Activated naive CD4-positive, alpha-beta T cell treated with anti-CD3 and anti-CD28 coated beads, Interleukin-2, amount 50 U/mL, for 16 hours (primary cell): ENCODE results near the gene ST6GALNAC3.
"Not testable (repeated sequence)": the region's sequence is repeated elsewhere in the genome, so short reads cannot be mapped to it uniquely, and the experiment has no call there.

ENCODE experiments used
- DNase-seq: peaks from one replicate; pipeline ENCODE4 v3.0.0-alpha.2; 2020

ST6GALNAC3 gene

DNA sequence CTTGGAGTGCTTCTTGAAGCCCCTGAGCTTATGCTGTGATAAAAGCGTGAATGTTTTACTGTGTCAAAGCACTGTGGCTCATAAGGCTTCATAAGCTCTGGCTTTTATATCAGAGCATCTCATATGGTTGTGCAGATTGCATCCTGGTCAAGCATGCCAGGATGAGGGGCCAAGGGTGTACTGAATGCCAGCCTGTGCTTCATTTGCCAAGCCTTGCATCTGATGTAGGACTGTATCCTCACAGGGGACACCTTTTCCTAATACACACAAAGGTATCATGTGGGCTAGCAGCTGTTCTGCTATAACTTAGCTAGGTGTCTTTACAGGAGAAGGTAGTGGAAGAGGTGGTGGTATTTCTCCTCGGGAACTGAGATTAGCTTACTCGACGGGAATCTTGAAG, 134.7 kb downstream of the ST6GALNAC3 start:
- DNase-seq = no peak

- no peak for DNase-seq
Measured at GRCh38 chr1:76209648-76210047, 135.1 kb downstream of the ST6GALNAC3 start.

GRCh38 chr1:76210160-76210559, 135.6 kb downstream of the ST6GALNAC3 start:
- DNase-seq = no peak

- no peak for DNase-seq
Measured at GRCh38 chr1:76218888-76219287, 144.3 kb downstream of the ST6GALNAC3 start.

GRCh38 chr1:76219366-76219818, 144.8 kb downstream of the ST6GALNAC3 start:
- DNase-seq = no peak

GRCh38 chr1:76224752-76225151, 150.2 kb downstream of the ST6GALNAC3 start:
- DNase-seq = no peak

DNA sequence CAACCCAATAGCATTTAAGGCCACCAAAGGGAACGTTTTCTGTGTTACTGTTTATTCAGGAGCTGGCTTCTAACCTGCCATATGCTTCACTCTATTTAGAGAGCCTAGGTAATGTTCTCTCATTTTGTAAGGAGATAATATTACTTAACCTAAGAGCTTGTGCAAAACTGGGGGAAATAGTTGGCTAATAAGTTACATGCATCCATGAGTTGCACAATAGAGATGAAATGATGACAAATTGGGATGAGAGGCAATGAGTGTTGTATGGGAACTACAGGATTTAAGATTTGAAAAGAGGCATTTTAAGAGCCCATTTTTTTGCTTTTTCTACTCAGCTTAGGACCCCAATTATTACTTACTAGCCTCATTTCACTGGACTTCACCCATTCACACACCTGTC, 151.0 kb downstream of the ST6GALNAC3 start:
- no peak for DNase-seq

DNA sequence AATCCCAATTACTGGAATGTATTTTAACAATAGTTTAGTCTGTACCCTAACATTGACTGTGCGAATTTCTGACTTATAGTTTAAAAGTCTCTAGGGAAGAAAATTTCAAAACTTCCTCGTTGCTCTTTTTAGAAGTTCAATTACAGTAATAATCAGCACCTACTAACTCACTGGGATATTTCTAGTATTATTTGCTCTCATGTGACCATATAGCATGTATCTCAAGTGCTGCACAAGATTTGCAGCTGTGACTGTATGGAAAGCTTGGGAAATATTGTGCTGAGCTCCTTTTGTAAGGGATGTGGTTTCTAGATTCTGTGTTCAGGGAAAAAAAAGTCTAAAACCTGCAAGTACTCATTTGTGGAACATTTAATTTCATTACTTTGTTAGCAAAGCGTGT, 153.1 kb downstream of the ST6GALNAC3 start:
- no peak for DNase-seq

GRCh38 chr1:76229279-76230005, 154.9 kb downstream of the ST6GALNAC3 start:
- DNase-seq = no peak

- DNase-seq = no peak
Measured at GRCh38 chr1:76230842-76231281, 156.3 kb downstream of the ST6GALNAC3 start.

GRCh38 chr1:76231320-76231719, 156.8 kb downstream of the ST6GALNAC3 start:
- DNase-seq = no peak

GRCh38 chr1:76232666-76233065, 158.1 kb downstream of the ST6GALNAC3 start:
- no peak for DNase-seq

DNA sequence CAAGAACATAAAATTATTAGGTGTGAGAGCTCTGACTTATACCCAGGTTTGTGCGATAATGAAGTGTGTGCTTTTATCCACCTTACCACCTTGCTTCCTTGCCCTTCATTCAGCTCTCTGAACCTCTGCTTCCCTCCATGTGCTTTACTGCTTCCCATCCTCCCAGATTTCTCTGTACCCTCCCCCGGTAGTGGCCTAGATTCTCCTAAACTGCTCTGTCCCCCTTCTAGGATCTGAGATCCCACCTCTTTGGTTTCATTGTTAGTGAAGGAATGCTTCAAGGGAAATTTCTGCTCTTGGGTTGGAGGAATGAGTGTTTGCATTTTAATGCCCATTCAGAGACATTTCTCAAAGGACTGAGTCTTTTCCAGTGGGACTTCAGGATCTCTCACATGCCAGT, 159.5 kb downstream of the ST6GALNAC3 start:
- no peak for DNase-seq

DNA sequence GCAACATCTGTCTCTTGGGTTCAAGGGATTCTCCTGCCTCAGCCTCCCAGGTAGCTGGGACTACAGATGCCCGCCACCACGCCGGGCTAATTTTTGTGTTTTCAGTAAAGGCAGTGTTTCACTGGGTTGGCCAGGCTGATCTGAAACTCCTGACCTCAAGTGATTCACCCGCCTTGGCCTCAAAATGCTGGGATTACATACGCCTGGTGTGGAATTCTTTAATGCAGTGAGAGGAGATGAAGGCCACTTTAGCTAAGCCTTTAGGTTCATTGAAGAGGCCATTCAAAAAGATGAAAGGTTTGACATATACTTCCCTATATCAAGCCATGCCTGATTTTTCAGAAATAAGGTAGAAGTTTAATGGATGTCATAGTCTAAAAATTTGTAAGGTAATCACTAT, 162.7 kb downstream of the ST6GALNAC3 start:
- DNase-seq = no peak

DNA sequence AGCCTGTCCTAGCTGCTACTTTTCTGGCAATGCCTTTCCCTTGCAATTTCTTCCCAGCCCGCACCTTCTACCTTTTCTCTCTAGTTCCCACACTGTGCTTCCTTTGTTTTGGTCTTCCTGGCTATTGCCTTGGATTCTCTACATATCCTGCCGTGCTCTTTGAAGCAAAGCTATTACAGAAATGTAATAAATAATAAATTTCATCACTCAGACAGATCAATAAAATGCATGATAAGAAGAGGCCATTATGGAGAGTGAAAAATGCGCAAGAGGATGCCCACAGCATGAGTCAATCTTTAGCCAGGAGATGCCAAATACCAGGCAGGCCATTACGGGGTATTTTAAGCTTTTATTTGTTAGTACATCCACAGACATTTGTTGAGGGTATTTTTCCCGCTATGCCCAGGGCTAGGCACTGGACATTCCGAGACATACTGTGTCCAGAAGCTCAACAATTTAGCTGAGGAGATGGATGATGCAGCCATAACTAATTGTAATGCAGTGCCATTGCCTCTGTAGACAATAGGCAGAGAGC, 163.6 kb downstream of the ST6GALNAC3 start:
- DNase-seq = no peak

DNA sequence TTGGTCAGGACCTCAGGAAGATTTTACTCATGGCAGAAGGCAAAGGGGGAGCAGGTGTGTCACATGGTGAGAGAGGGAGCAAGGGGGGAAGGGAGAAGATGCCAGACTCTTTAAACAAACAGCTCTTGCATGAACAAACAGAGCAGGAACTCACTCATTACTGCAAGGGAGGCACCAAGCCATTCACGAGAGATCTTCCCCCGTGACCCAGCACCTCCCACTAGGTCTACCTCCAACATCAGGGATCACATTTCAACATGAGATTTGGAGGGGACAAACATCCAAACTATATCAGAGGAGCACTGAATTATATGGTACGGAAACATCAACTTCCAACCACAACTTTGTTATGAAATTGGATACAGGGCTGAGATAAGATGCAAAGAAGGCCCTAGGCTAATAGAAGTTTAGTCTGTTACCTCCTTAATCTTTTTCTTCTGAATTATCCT, 164.9 kb downstream of the ST6GALNAC3 start:
- no peak for DNase-seq

GRCh38 chr1:76240316-76240715, 165.8 kb downstream of the ST6GALNAC3 start:
- no peak for DNase-seq

DNA sequence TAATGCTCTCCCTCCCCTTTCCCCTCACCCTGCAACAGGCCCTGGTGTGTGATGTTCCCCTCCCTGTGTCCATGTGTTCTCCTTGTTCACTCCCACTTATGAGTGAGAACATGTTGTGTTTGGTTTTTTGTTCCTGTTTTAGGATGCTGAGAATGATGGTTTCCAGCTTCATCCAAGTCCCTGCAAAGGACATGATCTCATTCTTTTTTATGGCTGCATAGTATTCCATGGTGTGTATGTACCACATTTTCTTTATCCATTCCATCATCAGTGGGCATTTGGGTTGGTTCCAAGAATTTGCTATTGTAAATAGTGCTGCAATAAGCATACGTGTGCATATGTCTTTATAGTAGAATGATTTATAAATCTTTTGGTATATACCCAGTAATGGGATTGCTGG, 168.0 kb downstream of the ST6GALNAC3 start:
- DNase-seq = not testable (repeated sequence)

GRCh38 chr1:76247261-76247852, 172.8 kb downstream of the ST6GALNAC3 start:
- no peak for DNase-seq

DNA sequence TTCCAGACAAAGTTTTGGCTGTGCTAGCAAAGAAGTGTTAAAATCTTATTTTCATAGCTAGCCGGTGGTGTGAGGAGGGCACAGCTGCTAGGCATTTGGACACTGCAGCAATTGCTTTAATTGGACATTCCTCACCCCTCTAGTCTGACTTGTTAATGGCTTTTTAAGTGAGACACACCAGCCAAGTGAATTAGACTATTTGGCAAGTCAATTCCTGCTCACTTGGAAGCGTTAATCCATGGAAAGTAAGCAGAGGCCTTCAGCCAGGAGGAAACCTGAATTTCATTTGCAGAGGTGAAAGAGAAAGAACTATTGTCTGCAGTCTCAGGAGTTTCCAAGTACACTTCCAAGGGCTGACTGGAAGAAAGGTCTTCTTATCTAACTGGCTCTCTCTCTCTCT, 175.7 kb downstream of the ST6GALNAC3 start:
- DNase-seq = no peak

GRCh38 chr1:76252431-76252830, 177.9 kb downstream of the ST6GALNAC3 start:
- no peak for DNase-seq

DNA sequence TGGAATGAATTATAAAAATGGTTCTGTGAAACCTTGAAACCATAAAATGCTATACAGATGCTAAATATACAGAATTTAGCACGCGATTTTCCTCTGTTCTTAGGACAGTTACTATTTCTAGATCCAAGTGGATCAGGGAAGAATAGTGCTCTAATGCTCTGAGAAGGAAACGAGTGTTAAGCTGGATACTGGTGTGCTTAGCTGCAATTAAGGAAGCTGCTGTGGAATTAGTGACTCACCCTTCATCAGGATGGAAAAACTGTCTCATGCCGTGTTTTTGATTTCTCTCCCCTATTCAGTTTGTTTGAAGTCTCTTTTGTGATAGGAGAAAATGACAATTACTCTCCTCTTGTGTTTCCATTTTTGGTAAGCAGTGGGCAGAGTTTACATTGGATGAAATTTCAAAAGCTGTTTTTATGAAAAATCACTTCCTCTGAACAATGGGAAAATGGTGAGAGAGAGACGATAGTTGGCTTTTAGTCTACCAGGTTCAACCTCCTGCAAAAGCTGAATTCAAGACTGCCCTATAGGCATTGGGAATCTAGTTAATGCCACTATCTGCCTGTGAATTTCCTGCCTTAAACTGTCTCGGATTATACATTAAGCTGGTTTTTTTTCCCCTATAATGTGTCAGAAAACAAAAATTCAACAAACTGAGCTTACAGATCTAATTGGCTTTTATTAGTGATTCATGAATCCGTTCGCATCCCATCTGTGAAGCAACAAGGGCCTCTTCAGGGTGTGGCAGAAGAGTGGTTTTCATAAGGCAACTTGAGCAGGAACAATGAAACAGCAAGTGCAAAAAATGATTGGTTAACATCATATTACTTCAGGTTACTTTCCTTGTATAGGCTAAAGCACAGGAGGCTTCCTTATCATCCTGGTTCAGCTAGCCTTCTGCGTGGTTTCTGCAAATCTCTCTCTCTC, 179.8 kb downstream of the ST6GALNAC3 start:
- DNase-seq = no peak
